DND-41 (cell line): ENCODE results near the gene DNAH8.

Source experiments
- EZH2 ChIP-seq: IDR thresholded peaks from 3 replicates; pipeline ENCODE4 v1.6.1; 2012; ENCODE audit warnings: borderline replicate concordance, low read depth, mild to moderate bottlenecking, moderate library complexity, low read length, inconsistent platforms; ENCODE audit not compliant: severe bottlenecking
- TF ChIP-seq, protein P1 (sequence below): IDR thresholded peaks from 2 replicates; pipeline ENCODE4 v1.5.1; 2012; ENCODE audit warnings: borderline replicate concordance, low read length, moderate library complexity, mild to moderate bottlenecking; ENCODE audit not compliant: poor library complexity, severe bottlenecking; ENCODE audit errors: extremely low read depth

GRCh38 chr6:38837101-38837500 lies 122.0 kb downstream of the DNAH8 start:
- TF ChIP-seq, protein P1, sequence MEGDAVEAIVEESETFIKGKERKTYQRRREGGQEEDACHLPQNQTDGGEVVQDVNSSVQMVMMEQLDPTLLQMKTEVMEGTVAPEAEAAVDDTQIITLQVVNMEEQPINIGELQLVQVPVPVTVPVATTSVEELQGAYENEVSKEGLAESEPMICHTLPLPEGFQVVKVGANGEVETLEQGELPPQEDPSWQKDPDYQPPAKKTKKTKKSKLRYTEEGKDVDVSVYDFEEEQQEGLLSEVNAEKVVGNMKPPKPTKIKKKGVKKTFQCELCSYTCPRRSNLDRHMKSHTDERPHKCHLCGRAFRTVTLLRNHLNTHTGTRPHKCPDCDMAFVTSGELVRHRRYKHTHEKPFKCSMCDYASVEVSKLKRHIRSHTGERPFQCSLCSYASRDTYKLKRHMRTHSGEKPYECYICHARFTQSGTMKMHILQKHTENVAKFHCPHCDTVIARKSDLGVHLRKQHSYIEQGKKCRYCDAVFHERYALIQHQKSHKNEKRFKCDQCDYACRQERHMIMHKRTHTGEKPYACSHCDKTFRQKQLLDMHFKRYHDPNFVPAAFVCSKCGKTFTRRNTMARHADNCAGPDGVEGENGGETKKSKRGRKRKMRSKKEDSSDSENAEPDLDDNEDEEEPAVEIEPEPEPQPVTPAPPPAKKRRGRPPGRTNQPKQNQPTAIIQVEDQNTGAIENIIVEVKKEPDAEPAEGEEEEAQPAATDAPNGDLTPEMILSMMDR, result no peak
- TF ChIP-seq EZH2, result no peak
